Liver (tissue), 9 donors: Measurements from ENCODE around the gene CCDC196. TPM values are rescaled to one million over a fixed set of nuclear protein-coding genes. Genes with fewer than 3 reads are reported as not detected.

ENCODE experiments used
- DNase-seq: peaks from one replicate; pipeline ENCODE4 v3.0.0-alpha.2; 2017; ENCODE audit warnings: low spot score
- H3K27ac ChIP-seq, 2 donors: one replicate each; pipeline ENCODE4 v1.7.0; 2013; ENCODE audit warnings: inconsistent platforms in 2 of 2, low read length in 2 of 2, control low read depth in 1 of 2, low read depth in 1 of 2, mild to moderate bottlenecking in 1 of 2
- H3K27me3 ChIP-seq, 4 donors: one replicate each; pipeline versions ENCODE4 v1.6.1 to v1.7.0; 2013; ENCODE audit warnings: low read length in 3 of 4, inconsistent platforms in 1 of 4, mild to moderate bottlenecking in 1 of 4, moderate library complexity in 1 of 4; ENCODE audit not compliant: control insufficient read depth in 4 of 4, insufficient read depth in 4 of 4
- H3K36me3 ChIP-seq, 4 donors: one replicate each; pipeline versions ENCODE4 v1.6.1 to v1.7.0; 2013; ENCODE audit warnings: low read length in 3 of 4, mild to moderate bottlenecking in 3 of 4, low read depth in 1 of 4, moderate library complexity in 1 of 4; ENCODE audit not compliant: control insufficient read depth in 4 of 4, insufficient read depth in 3 of 4
- H3K4me1 ChIP-seq, 4 donors: one replicate each; pipeline versions ENCODE4 v1.6.1 to v1.7.0; 2013; ENCODE audit warnings: low read length in 3 of 4, mild to moderate bottlenecking in 3 of 4, moderate library complexity in 1 of 4; ENCODE audit not compliant: control insufficient read depth in 4 of 4, insufficient read depth in 4 of 4
- H3K4me3 ChIP-seq, 3 donors: one replicate each; pipeline versions ENCODE4 v1.6.1 to v1.7.0; 2013; ENCODE audit warnings: low read length in 3 of 3, control low read depth in 1 of 3, low read depth in 1 of 3, mild to moderate bottlenecking in 1 of 3
- H3K9ac ChIP-seq, 2 donors: one replicate each; pipeline ENCODE4 v1.7.0; 2013; ENCODE audit warnings: low read length in 2 of 2, mild to moderate bottlenecking in 2 of 2, moderate library complexity in 2 of 2, control low read depth in 1 of 2, low read depth in 1 of 2
- H3K9me3 ChIP-seq, 4 donors: one replicate each; pipeline versions ENCODE4 v1.6.1 to v1.7.0; 2013; ENCODE audit warnings: low read length in 3 of 4; ENCODE audit not compliant: control insufficient read depth in 4 of 4
- ATF3 ChIP-seq: IDR thresholded peaks from 2 replicates; pipeline ENCODE4 v1.6.1; 2016; ENCODE audit warnings: antibody characterized with exemption
- FOXA1 ChIP-seq: IDR thresholded peaks from 2 replicates; pipeline ENCODE4 v1.6.1; 2016; ENCODE audit warnings: antibody characterized with exemption
- FOXA2 ChIP-seq: IDR thresholded peaks from 2 replicates; pipeline ENCODE4 v1.6.1; 2016; ENCODE audit warnings: antibody characterized with exemption
- HNF4A ChIP-seq, 2 donors: conservative IDR thresholded peaks; 2 replicates each; pipeline ENCODE4 v1.6.1; 2016; ENCODE audit warnings: antibody characterized with exemption in 2 of 2, mild to moderate bottlenecking in 2 of 2
- HNF4G ChIP-seq: IDR thresholded peaks from 2 replicates; pipeline ENCODE4 v1.6.1; 2016; ENCODE audit warnings: antibody characterized with exemption
- JUND ChIP-seq, 2 donors: IDR thresholded peaks; 2 replicates each; pipeline ENCODE4 v1.6.1; 2016; ENCODE audit warnings: antibody characterized with exemption in 2 of 2
- MAX ChIP-seq: IDR thresholded peaks from 2 replicates; pipeline ENCODE4 v1.6.1; 2016; ENCODE audit warnings: antibody characterized with exemption
- NR2F2 ChIP-seq: IDR thresholded peaks from 2 replicates; pipeline ENCODE4 v1.6.1; 2016; ENCODE audit warnings: antibody characterized with exemption
- RAD21 ChIP-seq, 2 donors: IDR thresholded peaks; 2 replicates each; pipeline ENCODE4 v1.6.1; 2016; ENCODE audit warnings: antibody characterized with exemption in 2 of 2, mild to moderate bottlenecking in 2 of 2
- REST ChIP-seq: IDR thresholded peaks from 2 replicates; pipeline ENCODE4 v1.6.1; 2016; ENCODE audit warnings: antibody characterized with exemption, mild to moderate bottlenecking
- RXRA ChIP-seq, 2 donors: IDR thresholded peaks; 2 replicates each; pipeline ENCODE4 v1.6.1; 2017 to 2018; ENCODE audit warnings: antibody characterized with exemption in 2 of 2, mild to moderate bottlenecking in 1 of 2
- SP1 ChIP-seq: IDR thresholded peaks from 2 replicates; pipeline ENCODE4 v1.6.1; 2018; ENCODE audit warnings: antibody characterized with exemption, mild to moderate bottlenecking
- TAF1 ChIP-seq: conservative IDR thresholded peaks from 2 replicates; pipeline ENCODE4 v1.6.1; 2016; ENCODE audit warnings: antibody characterized with exemption, mild to moderate bottlenecking
- YY1 ChIP-seq: IDR thresholded peaks from 2 replicates; pipeline ENCODE4 v1.6.1; 2016; ENCODE audit warnings: antibody characterized with exemption, mild to moderate bottlenecking
- WGBS: extraction: QIAGEN DNeasy Blood & Tissue Kit; methylation state at CpG from one replicate; pipeline ENCODE4 v1.1.7; 2013; 5-methylcytosine and 5-hydroxymethylcytosine counted together
- polyA plus RNA-seq, 2 donors: library from polyadenylated mRNA; stranded (reverse) in 1 of 2; unstranded in 1 of 2; fragments of 200-250 nt in 1 of 2; fragments of >200 nt in 1 of 2; fragmentation: Nextera tagmentation in 1 of 2; extraction: Ambion mirVana in 1 of 2; gene quantifications; one replicate each; pipeline versions ENCODE4 v1.2.1 to v1.2.3, GENCODE V29; 2013 to 2015
- total RNA-seq, 2 donors: library from RNA; depleted of rRNA; stranded (reverse); fragments of >200 nt; gene quantifications; one replicate each; pipeline ENCODE4 v1.2.3, GENCODE V29; 2014
- TF ChIP-seq, protein P1 (sequence below): fragments of 150-350 bp; IDR thresholded peaks from 2 replicates; pipeline ENCODE4 v1.5.1; 2017; ENCODE audit warnings: improper control_type of control experiment, low read depth, low read length; ENCODE audit not compliant: missing input control
- TF ChIP-seq, protein P2 (sequence below): IDR thresholded peaks from 2 replicates; pipeline ENCODE4 v1.6.1; 2016; ENCODE audit warnings: antibody characterized with exemption
- donor health status: healthy.
- donor health status: healthy.
- donor health status: healthy.
- donor health status: healthy.
- donor health status: healthy.

The CCDC196 gene
- total and polyA plus RNA-seq, 4 donors = 5.4 to 11.4 (median 5.7) TPM; not detected in 1

DNA sequence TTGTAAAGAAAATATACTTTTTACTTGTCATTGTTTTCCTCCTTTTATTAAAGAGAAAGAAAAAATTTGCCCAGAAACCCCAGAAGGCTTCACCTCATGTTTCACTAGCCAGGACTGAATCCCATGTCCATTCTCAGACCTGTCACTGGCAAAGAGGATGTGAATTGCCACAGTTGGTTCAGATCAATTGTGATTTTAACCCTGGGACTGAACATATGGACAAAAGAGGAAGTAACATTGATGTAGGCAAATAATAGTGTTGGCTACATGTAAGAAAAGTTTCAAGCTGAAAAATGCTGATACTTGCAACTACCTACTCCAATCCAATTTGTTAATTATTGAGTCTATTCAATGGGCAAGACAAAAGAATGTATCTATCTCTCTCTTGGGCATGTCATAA lies 8.6 kb upstream of the CCDC196 start:
- no peaks in the 10 kb centered on the region for H3K36me3 ChIP-seq
- H3K27me3 ChIP-seq = no peaks in the 10 kb centered on the region
- no peak overlapping the region for H3K27ac ChIP-seq
- H3K4me3 ChIP-seq = no peak overlapping the region
- no peak for DNase-seq
- H3K4me1 ChIP-seq = peaks cover 1 to 4% (median 2%) of the 10 kb centered on the region in 4 donors
- no peaks in the 10 kb centered on the region for H3K9me3 ChIP-seq
- TF ChIP-seq, protein P1, sequence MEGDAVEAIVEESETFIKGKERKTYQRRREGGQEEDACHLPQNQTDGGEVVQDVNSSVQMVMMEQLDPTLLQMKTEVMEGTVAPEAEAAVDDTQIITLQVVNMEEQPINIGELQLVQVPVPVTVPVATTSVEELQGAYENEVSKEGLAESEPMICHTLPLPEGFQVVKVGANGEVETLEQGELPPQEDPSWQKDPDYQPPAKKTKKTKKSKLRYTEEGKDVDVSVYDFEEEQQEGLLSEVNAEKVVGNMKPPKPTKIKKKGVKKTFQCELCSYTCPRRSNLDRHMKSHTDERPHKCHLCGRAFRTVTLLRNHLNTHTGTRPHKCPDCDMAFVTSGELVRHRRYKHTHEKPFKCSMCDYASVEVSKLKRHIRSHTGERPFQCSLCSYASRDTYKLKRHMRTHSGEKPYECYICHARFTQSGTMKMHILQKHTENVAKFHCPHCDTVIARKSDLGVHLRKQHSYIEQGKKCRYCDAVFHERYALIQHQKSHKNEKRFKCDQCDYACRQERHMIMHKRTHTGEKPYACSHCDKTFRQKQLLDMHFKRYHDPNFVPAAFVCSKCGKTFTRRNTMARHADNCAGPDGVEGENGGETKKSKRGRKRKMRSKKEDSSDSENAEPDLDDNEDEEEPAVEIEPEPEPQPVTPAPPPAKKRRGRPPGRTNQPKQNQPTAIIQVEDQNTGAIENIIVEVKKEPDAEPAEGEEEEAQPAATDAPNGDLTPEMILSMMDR = no peak
- TF ChIP-seq YY1 = no peak
- no peak for TF ChIP-seq HNF4A (conservative IDR thresholded peaks at IDR 0.05)
- no peak for TF ChIP-seq NR2F2
- TF ChIP-seq HNF4G = no peak
- TF ChIP-seq MAX = no peak
- no peak for TF ChIP-seq FOXA1
- no peak overlapping the region for H3K9ac ChIP-seq

- H3K9ac ChIP-seq = no peak overlapping the region
- H3K36me3 ChIP-seq = no peaks in the 10 kb centered on the region
- H3K9me3 ChIP-seq = no peaks in the 10 kb centered on the region
- no peaks in the 10 kb centered on the region for H3K27me3 ChIP-seq
- no peak overlapping the region for H3K27ac ChIP-seq
- TF ChIP-seq FOXA2 = no peak
- no peak for TF ChIP-seq JUND (IDR thresholded peaks at IDR 0.05)
- TF ChIP-seq HNF4G = no peak
- TF ChIP-seq, protein P2, sequence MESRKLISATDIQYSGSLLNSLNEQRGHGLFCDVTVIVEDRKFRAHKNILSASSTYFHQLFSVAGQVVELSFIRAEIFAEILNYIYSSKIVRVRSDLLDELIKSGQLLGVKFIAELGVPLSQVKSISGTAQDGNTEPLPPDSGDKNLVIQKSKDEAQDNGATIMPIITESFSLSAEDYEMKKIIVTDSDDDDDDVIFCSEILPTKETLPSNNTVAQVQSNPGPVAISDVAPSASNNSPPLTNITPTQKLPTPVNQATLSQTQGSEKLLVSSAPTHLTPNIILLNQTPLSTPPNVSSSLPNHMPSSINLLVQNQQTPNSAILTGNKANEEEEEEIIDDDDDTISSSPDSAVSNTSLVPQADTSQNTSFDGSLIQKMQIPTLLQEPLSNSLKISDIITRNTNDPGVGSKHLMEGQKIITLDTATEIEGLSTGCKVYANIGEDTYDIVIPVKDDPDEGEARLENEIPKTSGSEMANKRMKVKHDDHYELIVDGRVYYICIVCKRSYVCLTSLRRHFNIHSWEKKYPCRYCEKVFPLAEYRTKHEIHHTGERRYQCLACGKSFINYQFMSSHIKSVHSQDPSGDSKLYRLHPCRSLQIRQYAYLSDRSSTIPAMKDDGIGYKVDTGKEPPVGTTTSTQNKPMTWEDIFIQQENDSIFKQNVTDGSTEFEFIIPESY = no peak
- peaks cover 10 to 31% (median 24%) of the 10 kb centered on the region in 4 donors for H3K4me1 ChIP-seq
- 36% methylated on average over 2 of the region's 2 CpGs for WGBS
- no peak for DNase-seq
- H3K4me3 ChIP-seq = no peak overlapping the region
Observed at GRCh38 chr14:66482873-66483272, 3.3 kb upstream of the CCDC196 start.

- H3K4me3 ChIP-seq = no peak overlapping the region
- no peak for DNase-seq
- TF ChIP-seq REST = peak; percentile 83
- peak; percentile 57 for TF ChIP-seq FOXA1
- TF ChIP-seq HNF4A (conservative IDR thresholded peaks at IDR 0.05) = peak; percentile 86 to 93
- TF ChIP-seq JUND (IDR thresholded peaks at IDR 0.05) = peak; percentile 88 to 94
- peak; percentile 40 for TF ChIP-seq HNF4G
- peak; percentile 57 to 65 for TF ChIP-seq RAD21 (IDR thresholded peaks at IDR 0.05)
- peak; percentile 88 for TF ChIP-seq ATF3
- peak; percentile 71 for TF ChIP-seq YY1
- peak; percentile 80 for TF ChIP-seq MAX
- no peak for TF ChIP-seq TAF1
- peak; percentile 94 for TF ChIP-seq SP1
- peak; percentile 71 for TF ChIP-seq NR2F2
- TF ChIP-seq RXRA (IDR thresholded peaks at IDR 0.05) = peak; percentile 98
- TF ChIP-seq, protein P1 = no peak
Observed at GRCh38 chr14:66483322-66483721, 2.8 kb upstream of the CCDC196 start.

More at GRCh38 chr14:66483322-66483721, 2.8 kb upstream of the CCDC196 start:
- H3K4me1 ChIP-seq = peaks cover 10 to 31% (median 24%) of the 10 kb centered on the region in 4 donors
- no peaks in the 10 kb centered on the region for H3K36me3 ChIP-seq
- no peak overlapping the region for H3K9ac ChIP-seq
- H3K9me3 ChIP-seq = no peaks in the 10 kb centered on the region
- no peaks in the 10 kb centered on the region for H3K27me3 ChIP-seq
- WGBS = 19% methylated on average over 1 of the region's 1 CpG
- H3K27ac ChIP-seq = peak overlapping the region; percentile 34 to 54
